SK-N-SH (cell line): ENCODE data around the gene ROBO4.

ENCODE experiments used
- POLR2AphosphoS5 ChIP-seq: IDR thresholded peaks from 2 replicates; pipeline ENCODE4 v1.6.1; 2012; ENCODE audit warnings: low read depth, low read length
- TF ChIP-seq, protein P1 (sequence below): IDR thresholded peaks from 2 replicates; pipeline ENCODE4 v1.6.1; 2012; ENCODE audit warnings: mild to moderate bottlenecking, low read depth, low read length, moderate library complexity

DNA sequence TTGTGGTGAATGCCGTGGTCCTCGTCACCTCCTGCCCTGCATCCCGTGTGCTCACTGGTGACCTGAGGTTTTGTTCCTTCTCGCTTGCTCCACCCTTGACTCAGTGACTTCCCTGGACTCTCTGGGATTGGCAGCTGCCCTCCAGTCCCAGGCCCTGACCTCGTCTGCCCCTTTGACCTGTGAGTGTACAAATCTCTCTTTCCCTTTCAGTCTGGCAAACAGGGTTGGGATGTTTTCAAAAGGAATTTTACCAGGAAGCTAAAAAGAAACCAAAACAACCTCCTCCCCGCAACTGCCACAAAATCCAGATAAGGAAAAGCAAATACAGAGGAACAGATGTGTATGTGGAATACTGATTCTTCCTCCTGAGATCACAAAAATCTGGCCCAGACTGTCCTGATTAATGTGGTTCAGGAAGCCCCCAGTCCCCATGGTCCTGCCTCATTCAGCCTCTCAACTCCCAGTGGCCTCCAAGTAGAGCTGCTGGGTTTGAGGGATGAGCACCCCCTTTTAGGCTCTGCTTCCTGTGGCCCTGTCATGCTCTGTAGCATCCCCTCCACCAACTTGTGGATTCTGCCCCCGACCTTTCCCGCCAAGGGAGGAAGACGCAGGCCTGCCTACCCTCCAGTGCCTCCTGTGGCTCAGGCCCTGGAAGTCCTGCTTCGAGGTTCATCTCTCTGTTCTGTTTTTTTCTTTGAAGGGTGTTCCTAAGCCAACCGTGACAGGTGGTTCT is 15.2 kb downstream of the ROBO4 start:
- TF ChIP-seq, protein P1, sequence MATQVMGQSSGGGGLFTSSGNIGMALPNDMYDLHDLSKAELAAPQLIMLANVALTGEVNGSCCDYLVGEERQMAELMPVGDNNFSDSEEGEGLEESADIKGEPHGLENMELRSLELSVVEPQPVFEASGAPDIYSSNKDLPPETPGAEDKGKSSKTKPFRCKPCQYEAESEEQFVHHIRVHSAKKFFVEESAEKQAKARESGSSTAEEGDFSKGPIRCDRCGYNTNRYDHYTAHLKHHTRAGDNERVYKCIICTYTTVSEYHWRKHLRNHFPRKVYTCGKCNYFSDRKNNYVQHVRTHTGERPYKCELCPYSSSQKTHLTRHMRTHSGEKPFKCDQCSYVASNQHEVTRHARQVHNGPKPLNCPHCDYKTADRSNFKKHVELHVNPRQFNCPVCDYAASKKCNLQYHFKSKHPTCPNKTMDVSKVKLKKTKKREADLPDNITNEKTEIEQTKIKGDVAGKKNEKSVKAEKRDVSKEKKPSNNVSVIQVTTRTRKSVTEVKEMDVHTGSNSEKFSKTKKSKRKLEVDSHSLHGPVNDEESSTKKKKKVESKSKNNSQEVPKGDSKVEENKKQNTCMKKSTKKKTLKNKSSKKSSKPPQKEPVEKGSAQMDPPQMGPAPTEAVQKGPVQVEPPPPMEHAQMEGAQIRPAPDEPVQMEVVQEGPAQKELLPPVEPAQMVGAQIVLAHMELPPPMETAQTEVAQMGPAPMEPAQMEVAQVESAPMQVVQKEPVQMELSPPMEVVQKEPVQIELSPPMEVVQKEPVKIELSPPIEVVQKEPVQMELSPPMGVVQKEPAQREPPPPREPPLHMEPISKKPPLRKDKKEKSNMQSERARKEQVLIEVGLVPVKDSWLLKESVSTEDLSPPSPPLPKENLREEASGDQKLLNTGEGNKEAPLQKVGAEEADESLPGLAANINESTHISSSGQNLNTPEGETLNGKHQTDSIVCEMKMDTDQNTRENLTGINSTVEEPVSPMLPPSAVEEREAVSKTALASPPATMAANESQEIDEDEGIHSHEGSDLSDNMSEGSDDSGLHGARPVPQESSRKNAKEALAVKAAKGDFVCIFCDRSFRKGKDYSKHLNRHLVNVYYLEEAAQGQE = no peak
- TF ChIP-seq POLR2AphosphoS5 = no peak
